ENCODE data around the gene DENND1A. TPM values are rescaled to one million over a fixed set of nuclear protein-coding genes. Genes with fewer than 3 reads are reported as not detected.
A peak's percentile ranks its signal among the peaks of the same experiment; 100 is the strongest.
"Not testable (repeated sequence)": the region's sequence is repeated elsewhere in the genome, so short reads cannot be mapped to it uniquely, and the experiment has no call there.

Gene DENND1A
- total RNA-seq, 1 donor from 2014 or later = 23.0 TPM

DNA sequence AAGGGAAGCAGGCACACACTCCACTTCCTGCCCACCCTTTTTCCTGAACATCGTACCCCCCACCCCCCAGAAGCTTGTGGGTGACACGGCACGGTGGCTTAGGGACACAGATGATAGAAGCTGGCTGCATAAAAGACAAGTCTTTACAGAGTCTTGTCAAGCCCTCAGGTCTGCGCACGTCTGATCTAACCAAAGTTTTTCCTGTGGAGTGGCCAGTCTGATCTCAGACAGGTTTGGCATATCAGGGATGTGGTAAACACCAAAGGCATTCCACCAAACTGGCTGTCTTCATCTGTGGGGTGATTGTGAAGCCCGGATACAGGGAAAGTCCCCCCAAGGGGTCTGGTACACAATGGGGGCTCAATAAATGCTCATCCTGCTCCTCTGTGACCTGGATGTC, 523.9 kb downstream of the DENND1A start:
- H3K27ac ChIP-seq = no peak overlapping the region
- intact Hi-C loops (cut with DNase I) = no loop called here
- ATAC-seq = no peak
- no peak for DNase-seq
- H3K9me3 ChIP-seq = no peaks in the 10 kb centered on the region
- no peaks in the 10 kb centered on the region for H3K27me3 ChIP-seq (ENCODE audit: low read depth)
- TF ChIP-seq, protein P1, sequence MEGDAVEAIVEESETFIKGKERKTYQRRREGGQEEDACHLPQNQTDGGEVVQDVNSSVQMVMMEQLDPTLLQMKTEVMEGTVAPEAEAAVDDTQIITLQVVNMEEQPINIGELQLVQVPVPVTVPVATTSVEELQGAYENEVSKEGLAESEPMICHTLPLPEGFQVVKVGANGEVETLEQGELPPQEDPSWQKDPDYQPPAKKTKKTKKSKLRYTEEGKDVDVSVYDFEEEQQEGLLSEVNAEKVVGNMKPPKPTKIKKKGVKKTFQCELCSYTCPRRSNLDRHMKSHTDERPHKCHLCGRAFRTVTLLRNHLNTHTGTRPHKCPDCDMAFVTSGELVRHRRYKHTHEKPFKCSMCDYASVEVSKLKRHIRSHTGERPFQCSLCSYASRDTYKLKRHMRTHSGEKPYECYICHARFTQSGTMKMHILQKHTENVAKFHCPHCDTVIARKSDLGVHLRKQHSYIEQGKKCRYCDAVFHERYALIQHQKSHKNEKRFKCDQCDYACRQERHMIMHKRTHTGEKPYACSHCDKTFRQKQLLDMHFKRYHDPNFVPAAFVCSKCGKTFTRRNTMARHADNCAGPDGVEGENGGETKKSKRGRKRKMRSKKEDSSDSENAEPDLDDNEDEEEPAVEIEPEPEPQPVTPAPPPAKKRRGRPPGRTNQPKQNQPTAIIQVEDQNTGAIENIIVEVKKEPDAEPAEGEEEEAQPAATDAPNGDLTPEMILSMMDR (IDR thresholded peaks at IDR 0.05) = no peak
- peaks cover 4% of the 10 kb centered on the region for H3K36me3 ChIP-seq
- no peaks in the 10 kb centered on the region for H3K4me1 ChIP-seq
- no peak overlapping the region for H3K4me3 ChIP-seq

DNA sequence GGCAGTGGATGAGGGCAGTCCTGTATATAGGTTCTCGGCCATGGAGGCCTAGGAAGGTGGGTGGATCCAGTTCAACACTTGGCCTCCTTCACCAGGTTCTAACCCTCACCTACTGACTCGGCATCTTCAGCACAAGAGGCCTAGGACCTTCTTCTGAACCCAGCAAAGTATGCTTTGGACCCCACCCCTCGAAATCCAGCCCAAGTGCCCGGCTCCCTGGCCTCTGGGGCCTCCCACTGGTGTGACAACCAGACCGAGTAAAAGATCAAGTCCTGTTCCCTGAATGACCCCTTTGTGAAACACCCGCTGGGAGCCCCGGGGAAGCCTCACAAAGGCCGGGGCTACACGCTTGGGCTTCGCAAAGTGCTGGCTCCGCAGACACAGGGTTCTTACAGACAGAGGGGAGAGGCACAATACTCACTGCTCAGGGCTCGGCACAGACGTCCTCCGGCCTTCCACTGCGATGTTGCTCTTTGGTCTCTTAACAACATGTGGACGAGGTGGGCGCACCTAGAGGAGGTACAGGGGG, 526.9 kb downstream of the DENND1A start:
- Histone ChIP-seq H3K27ac (no peak overlapping the region), H3K27me3 (ENCODE audit: low read depth) (no peaks in the 10 kb centered on the region), H3K36me3 (peaks cover 4% of the 10 kb centered on the region), H3K4me1 (no peaks in the 10 kb centered on the region), H3K4me3 (no peak overlapping the region), H3K9me3 (no peaks in the 10 kb centered on the region)
- TF ChIP-seq, protein P1 (IDR thresholded peaks at IDR 0.05) = no peak
- intact Hi-C loops (cut with DNase I) = no loop called here
- DNase-seq (no peak), ATAC-seq (no peak)

DNA sequence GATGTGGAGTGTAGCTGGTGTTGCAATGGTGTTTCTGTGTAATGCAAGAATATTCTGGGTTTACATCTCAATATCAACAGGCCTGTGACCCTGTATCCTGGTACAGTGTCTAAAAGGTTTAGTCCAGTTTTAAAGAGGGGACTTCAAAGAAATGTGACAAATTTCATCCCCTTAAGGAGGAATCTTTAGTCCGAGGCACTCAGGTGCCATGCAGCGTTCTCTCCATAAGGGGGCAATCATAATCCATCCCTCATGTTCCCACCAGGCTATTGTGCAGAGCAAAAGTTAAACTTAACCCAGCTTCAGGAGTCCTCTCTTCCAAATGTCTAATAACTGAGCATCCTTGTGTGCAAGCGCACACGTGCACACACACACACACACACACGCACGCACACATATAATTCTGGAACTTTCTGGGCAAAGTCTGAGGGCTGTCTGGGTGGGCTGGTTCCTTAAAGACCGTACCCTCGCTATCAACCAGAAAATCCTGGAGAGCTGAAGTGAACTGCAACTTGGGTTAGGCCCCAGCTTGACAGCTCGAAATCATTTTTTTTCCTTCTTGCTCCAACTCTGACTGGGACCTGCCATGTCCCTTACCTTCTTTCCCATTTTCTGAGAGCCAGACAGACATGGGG, 527.9 kb downstream of the DENND1A start:
- Histone ChIP-seq H3K4me3 (peak overlapping the region; percentile 14), H3K9me3 (no peaks in the 10 kb centered on the region), H3K4me1 (no peaks in the 10 kb centered on the region), H3K27me3 (ENCODE audit: low read depth) (no peaks in the 10 kb centered on the region), H3K36me3 (peaks cover 4% of the 10 kb centered on the region), H3K27ac (no peak overlapping the region)
- TF ChIP-seq, protein P1 (IDR thresholded peaks at IDR 0.05) = peak; percentile 56
- ATAC-seq (peak; percentile 56 to 67), DNase-seq (no peak)
- intact Hi-C loops (cut with DNase I) = no loop called here

DNA sequence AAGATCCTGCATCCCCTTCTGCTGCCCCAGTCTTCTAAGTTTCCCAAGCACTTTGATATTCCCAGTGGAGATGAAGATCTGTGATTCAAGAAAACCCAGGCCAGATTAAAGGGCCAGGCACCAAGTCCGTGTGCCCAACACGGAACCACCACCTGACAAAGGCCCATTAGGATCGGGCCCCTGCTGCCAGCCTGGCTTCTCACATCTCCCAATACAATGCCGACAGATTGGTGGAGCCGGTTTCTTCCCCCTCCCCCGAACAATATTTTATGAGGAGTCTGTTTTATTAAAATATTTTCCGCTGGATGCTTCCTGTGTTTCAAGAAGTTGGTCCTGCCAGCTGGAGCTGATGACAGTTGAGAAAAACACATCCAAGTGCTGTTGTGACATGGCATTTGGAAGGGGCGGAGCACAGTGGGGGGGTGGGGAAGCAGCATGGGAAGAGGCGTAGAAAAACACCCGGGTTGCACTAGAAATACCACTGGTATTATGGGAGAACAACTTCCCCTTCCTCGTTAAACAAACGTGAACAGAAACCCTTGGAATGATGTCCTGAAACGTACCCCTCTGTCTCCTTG, 528.9 kb downstream of the DENND1A start:
- Histone ChIP-seq H3K4me1 (no peaks in the 10 kb centered on the region), H3K36me3 (peaks cover 4% of the 10 kb centered on the region), H3K27ac (peak overlapping the region; percentile 8), H3K9me3 (no peaks in the 10 kb centered on the region), H3K4me3 (peak overlapping the region; percentile 14), H3K27me3 (ENCODE audit: low read depth) (no peaks in the 10 kb centered on the region)
- ATAC-seq (peak; percentile 33 to 52), DNase-seq (no peak)
- intact Hi-C loops (cut with DNase I) = no loop called here
- TF ChIP-seq, protein P1 (IDR thresholded peaks at IDR 0.05) = no peak

DNA sequence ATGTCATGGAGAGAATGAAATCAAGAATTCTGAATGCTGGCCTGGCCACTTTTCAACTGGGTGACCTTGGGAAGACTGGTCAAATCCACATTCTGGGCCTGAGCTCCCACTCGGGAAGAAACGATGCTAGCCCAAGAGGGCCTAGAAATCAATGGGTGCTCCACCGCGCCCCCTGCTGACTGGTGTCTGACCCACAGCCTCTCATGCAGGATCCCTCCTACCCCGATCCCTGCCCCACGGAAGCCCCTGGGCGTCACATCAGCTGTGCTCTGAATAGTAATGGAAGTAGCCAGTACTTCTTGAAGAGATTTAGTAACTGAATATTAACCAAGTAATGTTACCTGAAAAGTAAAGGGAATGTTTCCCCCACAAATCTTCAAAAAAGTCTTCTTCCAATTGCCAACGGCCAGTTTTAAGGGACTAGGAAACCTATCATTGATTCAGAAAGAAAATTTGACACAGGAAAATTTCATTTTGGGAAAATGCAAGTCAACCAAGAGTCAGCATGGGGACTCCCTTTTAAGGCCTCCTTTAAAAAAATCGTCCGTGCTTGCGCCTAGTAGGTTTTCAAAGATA, 530.0 kb downstream of the DENND1A start:
- H3K27me3 ChIP-seq (ENCODE audit: low read depth) = no peaks in the 10 kb centered on the region
- no peaks in the 10 kb centered on the region for H3K4me1 ChIP-seq
- intact Hi-C loops (cut with DNase I) = no loop called here
- H3K9me3 ChIP-seq = no peaks in the 10 kb centered on the region
- H3K36me3 ChIP-seq = peaks cover 4% of the 10 kb centered on the region
- no peak overlapping the region for H3K4me3 ChIP-seq
- TF ChIP-seq, protein P1 (IDR thresholded peaks at IDR 0.05) = peak; percentile 25
- DNase-seq = no peak
- H3K27ac ChIP-seq = no peak overlapping the region
- no peak for ATAC-seq

DNA sequence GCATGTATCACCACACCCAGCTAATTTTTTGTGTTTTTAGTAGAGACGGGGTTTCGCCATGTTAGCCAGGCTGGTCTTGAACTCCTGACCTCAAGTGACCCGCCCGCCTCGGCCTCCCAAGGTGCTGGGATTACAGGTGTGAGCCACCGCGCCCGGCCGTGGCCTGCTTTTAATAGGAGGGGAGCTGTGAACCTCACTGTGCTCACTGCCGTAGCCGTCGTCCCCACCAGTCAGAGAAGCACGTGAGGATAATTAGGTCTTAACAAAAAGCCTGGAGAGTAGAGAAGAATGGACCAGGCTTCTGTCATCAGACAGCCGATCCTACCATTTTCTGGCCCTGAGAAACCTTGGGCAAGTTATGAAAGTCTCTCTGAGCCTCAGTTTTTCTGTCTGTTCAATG, 531.0 kb downstream of the DENND1A start:
- H3K4me3 ChIP-seq; intact Hi-C loops (cut with DNase I); ATAC-seq; H3K27me3 ChIP-seq (ENCODE audit: low read depth); DNase-seq; H3K9me3 ChIP-seq; H3K36me3 ChIP-seq; H3K27ac ChIP-seq; H3K4me1 ChIP-seq: not testable (repeated sequence)

Data from lower lobe of right lung (tissue), 2 donors.